Measurements from ENCODE around the gene DNAJC21.

DNA sequence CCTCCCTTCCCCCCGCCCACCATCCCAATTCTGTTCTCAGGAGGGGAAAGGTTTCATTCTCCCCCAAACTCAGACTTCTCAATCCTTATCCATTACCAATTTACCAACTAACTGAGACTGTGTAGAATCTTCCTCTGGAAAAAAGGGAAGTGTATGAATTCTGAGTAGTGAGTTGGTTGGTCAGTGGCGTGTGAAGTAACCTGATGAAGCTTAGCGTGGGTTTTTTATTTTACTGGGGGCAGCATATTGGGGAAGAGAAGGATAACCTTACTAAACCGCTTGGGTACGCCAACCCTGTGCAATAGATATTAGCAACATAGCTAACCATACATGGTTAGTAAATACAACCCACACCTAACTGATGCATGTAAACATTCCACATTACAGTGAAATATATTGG is 1.1 kb upstream of the DNAJC21 start:
- TF ChIP-seq, protein P1, sequence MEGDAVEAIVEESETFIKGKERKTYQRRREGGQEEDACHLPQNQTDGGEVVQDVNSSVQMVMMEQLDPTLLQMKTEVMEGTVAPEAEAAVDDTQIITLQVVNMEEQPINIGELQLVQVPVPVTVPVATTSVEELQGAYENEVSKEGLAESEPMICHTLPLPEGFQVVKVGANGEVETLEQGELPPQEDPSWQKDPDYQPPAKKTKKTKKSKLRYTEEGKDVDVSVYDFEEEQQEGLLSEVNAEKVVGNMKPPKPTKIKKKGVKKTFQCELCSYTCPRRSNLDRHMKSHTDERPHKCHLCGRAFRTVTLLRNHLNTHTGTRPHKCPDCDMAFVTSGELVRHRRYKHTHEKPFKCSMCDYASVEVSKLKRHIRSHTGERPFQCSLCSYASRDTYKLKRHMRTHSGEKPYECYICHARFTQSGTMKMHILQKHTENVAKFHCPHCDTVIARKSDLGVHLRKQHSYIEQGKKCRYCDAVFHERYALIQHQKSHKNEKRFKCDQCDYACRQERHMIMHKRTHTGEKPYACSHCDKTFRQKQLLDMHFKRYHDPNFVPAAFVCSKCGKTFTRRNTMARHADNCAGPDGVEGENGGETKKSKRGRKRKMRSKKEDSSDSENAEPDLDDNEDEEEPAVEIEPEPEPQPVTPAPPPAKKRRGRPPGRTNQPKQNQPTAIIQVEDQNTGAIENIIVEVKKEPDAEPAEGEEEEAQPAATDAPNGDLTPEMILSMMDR (IDR thresholded peaks at IDR 0.05) = no peak
- TF ChIP-seq POLR2A (IDR thresholded peaks at IDR 0.05) = no peak

Measured in testis (tissue), 2 donors.